Forelimb muscle (tissue), 1 donor: ENCODE measurements around the gene PTPN18. TPM values are rescaled to one million over a fixed set of nuclear protein-coding genes. Genes with fewer than 3 reads are reported as not detected.
"Not testable (repeated sequence)": the region's sequence is repeated elsewhere in the genome, so short reads cannot be mapped to it uniquely, and the experiment has no call there.

ENCODE experiments used
- DNase-seq: peaks from one replicate; pipeline ENCODE4 v3.0.0-alpha.2; 2013; ENCODE audit warnings: low read depth
- polyA plus RNA-seq: library from polyadenylated mRNA; unstranded; fragments of 120-200 nt; gene quantifications from one replicate; pipeline ENCODE4 v1.2.1, GENCODE V29; 2013; ENCODE audit not compliant: insufficient read length

The PTPN18 gene
- polyA plus RNA-seq: 19.9 TPM

GRCh38 chr2:130355578-130356431 lies at the start of gene PTPN18:
TSS of gene PTPN18 (plus strand) at chr2:130356056. CDS start at chr2:130356108, 52 bp downstream.
- peak; percentile 70 for DNase-seq

GRCh38 chr2:130307850-130308249 lies 48.0 kb upstream of the PTPN18 start:
- DNase-seq: no peak

GRCh38 chr2:130310881-130311280 lies 45.0 kb upstream of the PTPN18 start:
- no peak for DNase-seq

- DNase-seq: no peak
These were observed 42.0 kb upstream of the PTPN18 start for GRCh38 chr2:130313812-130314334.

GRCh38 chr2:130314377-130314776 lies 41.5 kb upstream of the PTPN18 start:
- no peak for DNase-seq

GRCh38 chr2:130316596-130316995 lies 39.3 kb upstream of the PTPN18 start:
- DNase-seq: no peak

- DNase-seq: no peak
These were observed 37.0 kb upstream of the PTPN18 start for GRCh38 chr2:130318906-130319305.

GRCh38 chr2:130319536-130319935 lies 36.3 kb upstream of the PTPN18 start:
- no peak for DNase-seq

- no peak for DNase-seq
These were observed 27.9 kb upstream of the PTPN18 start for GRCh38 chr2:130327703-130328527.

- DNase-seq: no peak
These were observed 27.1 kb upstream of the PTPN18 start for GRCh38 chr2:130328710-130329109.

GRCh38 chr2:130332271-130333073 lies 23.4 kb upstream of the PTPN18 start:
- no peak for DNase-seq

GRCh38 chr2:130333253-130333652 lies 22.6 kb upstream of the PTPN18 start:
- DNase-seq: not testable (repeated sequence)

- no peak for DNase-seq
These were observed 21.8 kb upstream of the PTPN18 start for GRCh38 chr2:130334026-130334425.

- DNase-seq: no peak
These were observed 20.6 kb upstream of the PTPN18 start for GRCh38 chr2:130335226-130335625.

- no peak for DNase-seq
These were observed 19.5 kb upstream of the PTPN18 start for GRCh38 chr2:130336150-130336876.

- DNase-seq: peak; percentile 70
These were observed 18.8 kb upstream of the PTPN18 start for GRCh38 chr2:130336877-130337734.

- no peak for DNase-seq
These were observed 18.0 kb upstream of the PTPN18 start for GRCh38 chr2:130337735-130338325.

- DNase-seq: no peak
These were observed 17.0 kb upstream of the PTPN18 start for GRCh38 chr2:130338793-130339345.
